ENCODE results near the gene MAP2K5. TPM values are rescaled to one million over a fixed set of nuclear protein-coding genes. Genes with fewer than 3 reads are reported as not detected.

The MAP2K5 gene
- total RNA-seq, 2 experiments from 2014 or later = 22.2 to 27.9 TPM

DNA sequence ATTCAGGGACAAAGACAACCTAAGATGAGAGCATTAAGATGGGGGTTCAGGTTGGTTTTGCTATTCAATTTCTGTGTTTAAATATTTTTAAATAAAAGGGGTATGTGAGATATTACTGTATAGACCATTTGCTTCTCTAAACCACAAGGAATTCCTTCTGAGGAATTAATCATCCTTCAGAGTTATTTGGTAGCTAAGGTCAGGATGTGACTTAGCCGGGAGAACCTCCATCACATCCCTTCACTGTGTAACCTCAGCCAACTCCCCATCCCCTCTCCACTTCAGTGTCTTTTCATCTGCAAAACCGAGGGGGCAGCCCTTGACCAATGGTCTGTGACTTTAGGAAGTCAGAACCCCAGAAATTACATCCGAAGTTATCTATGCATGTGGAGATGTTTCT, 234.1 kb downstream of the MAP2K5 start:
- ChIA-PET CTCF (no interaction called here), POLR2A (no interaction called here)
- Mint-ChIP-seq H3K27me3 (no peaks in the 10 kb centered on the region), H3K4me1 (ENCODE audit: low read depth) (no peaks in the 10 kb centered on the region), H3K36me3 (ENCODE audit: low read depth) (peaks cover 21% of the 10 kb centered on the region), H3K4me3 (no peak overlapping the region), H3K9me3 (no peaks in the 10 kb centered on the region), H3K27ac (no peak overlapping the region)
- intact Hi-C loops (cut with DNase I, micrococcal nuclease) = no loop called here
- H3K36me3 ChIP-seq (ENCODE audit: insufficient read depth, low read length) = no peaks in the 10 kb centered on the region
- H3K27me3 ChIP-seq (ENCODE audit: control insufficient read depth in 1 of 2, insufficient read depth in 2 of 2, low read length in 2 of 2) = no peaks in the 10 kb centered on the region
- no peak overlapping the region for H3K27ac ChIP-seq (ENCODE audit: low read depth in 1 of 2, low read length in 2 of 2)
- no peaks in the 10 kb centered on the region for H3K9me3 ChIP-seq (ENCODE audit: control insufficient read depth in 1 of 2, insufficient read depth in 1 of 2, low read length in 2 of 2)
- no peak overlapping the region for H3K4me3 ChIP-seq (ENCODE audit: low read length)
- no peaks in the 10 kb centered on the region for H3K4me1 ChIP-seq (ENCODE audit: insufficient read depth, low read length)
- DNase-seq (no peak), ATAC-seq (ENCODE audit: poor library complexity) (no peak)
- TF ChIP-seq, protein P1, sequence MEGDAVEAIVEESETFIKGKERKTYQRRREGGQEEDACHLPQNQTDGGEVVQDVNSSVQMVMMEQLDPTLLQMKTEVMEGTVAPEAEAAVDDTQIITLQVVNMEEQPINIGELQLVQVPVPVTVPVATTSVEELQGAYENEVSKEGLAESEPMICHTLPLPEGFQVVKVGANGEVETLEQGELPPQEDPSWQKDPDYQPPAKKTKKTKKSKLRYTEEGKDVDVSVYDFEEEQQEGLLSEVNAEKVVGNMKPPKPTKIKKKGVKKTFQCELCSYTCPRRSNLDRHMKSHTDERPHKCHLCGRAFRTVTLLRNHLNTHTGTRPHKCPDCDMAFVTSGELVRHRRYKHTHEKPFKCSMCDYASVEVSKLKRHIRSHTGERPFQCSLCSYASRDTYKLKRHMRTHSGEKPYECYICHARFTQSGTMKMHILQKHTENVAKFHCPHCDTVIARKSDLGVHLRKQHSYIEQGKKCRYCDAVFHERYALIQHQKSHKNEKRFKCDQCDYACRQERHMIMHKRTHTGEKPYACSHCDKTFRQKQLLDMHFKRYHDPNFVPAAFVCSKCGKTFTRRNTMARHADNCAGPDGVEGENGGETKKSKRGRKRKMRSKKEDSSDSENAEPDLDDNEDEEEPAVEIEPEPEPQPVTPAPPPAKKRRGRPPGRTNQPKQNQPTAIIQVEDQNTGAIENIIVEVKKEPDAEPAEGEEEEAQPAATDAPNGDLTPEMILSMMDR (IDR thresholded peaks at IDR 0.05) = no peak

DNA sequence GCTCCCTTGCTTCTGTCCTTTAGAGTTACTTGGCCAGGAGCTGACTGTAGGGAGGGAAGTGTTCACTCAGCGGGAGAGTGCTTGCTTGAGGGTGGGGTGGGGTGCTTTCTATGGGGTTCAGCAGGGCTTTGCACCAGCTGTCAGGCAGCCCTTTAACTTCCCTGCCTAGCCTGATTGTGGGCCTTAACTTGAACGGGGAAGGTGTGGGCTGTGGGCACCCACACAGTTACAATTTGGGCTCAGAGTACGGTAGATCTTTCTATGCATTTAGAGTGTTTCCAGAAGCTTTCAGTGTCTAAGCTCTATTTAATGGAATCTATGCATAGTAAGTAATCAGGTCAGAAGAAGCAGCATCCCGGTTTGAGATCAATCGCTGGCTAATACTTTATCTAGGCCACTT, 234.6 kb downstream of the MAP2K5 start:
- CTCF ChIA-PET = no interaction called here
- H3K27ac Mint-ChIP-seq = no peak overlapping the region

DNA sequence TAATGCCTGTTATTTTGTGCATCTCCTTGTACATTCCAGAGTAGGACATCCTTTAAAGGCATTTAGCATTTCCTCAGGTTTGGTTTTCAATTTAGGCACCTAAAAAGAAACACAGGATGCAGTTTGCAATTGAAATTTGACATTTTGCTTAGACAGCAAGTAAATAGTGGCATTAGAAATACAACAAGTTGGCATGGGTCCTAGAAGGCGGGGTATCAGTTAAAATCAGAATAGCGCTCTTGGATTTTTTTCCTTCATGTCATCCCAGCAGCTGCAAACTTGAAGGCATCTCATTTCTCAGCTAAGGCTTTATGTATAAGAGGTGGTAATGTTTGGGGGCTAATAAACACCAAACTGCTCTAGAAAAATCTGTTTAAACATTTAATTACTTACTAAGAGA, 235.3 kb downstream of the MAP2K5 start:
- no peaks in the 10 kb centered on the region for H3K9me3 Mint-ChIP-seq
- no peak overlapping the region for H3K4me3 Mint-ChIP-seq
- no peak overlapping the region for H3K27ac ChIP-seq (ENCODE audit: low read depth in 1 of 2, low read length in 2 of 2)
- POLR2A ChIA-PET = no interaction called here
- peaks cover 8% of the 10 kb centered on the region for H3K4me1 Mint-ChIP-seq (ENCODE audit: low read depth)
- H3K4me3 ChIP-seq (ENCODE audit: low read length) = no peak overlapping the region
- CTCF ChIA-PET = no interaction called here
- ATAC-seq (ENCODE audit: poor library complexity) (no peak), DNase-seq (no peak)
- intact Hi-C loops (cut with DNase I, micrococcal nuclease) = no loop called here
- H3K27me3 ChIP-seq (ENCODE audit: control insufficient read depth in 1 of 2, insufficient read depth in 2 of 2, low read length in 2 of 2) = no peaks in the 10 kb centered on the region
- H3K9me3 ChIP-seq (ENCODE audit: control insufficient read depth in 1 of 2, insufficient read depth in 1 of 2, low read length in 2 of 2) = no peaks in the 10 kb centered on the region
- H3K27ac Mint-ChIP-seq = no peak overlapping the region
- H3K27me3 Mint-ChIP-seq = no peaks in the 10 kb centered on the region
- TF ChIP-seq, protein P1 (IDR thresholded peaks at IDR 0.05) = no peak
- no peaks in the 10 kb centered on the region for H3K36me3 ChIP-seq (ENCODE audit: insufficient read depth, low read length)
- H3K4me1 ChIP-seq (ENCODE audit: insufficient read depth, low read length) = peaks cover 3% of the 10 kb centered on the region
- peaks cover 21% of the 10 kb centered on the region for H3K36me3 Mint-ChIP-seq (ENCODE audit: low read depth)

More for the DNA sequence above, 234.6 kb downstream of the MAP2K5 start:
- H3K27ac ChIP-seq (ENCODE audit: low read depth in 1 of 2, low read length in 2 of 2) = no peak overlapping the region
- H3K27me3 Mint-ChIP-seq = no peaks in the 10 kb centered on the region
- no peaks in the 10 kb centered on the region for H3K36me3 ChIP-seq (ENCODE audit: insufficient read depth, low read length)
- H3K36me3 Mint-ChIP-seq (ENCODE audit: low read depth) = peaks cover 21% of the 10 kb centered on the region
- ATAC-seq (ENCODE audit: poor library complexity) = no peak
- H3K4me3 Mint-ChIP-seq = no peak overlapping the region
- no peaks in the 10 kb centered on the region for H3K4me1 ChIP-seq (ENCODE audit: insufficient read depth, low read length)
- H3K27me3 ChIP-seq (ENCODE audit: control insufficient read depth in 1 of 2, insufficient read depth in 2 of 2, low read length in 2 of 2) = no peaks in the 10 kb centered on the region
- intact Hi-C loops (cut with DNase I, micrococcal nuclease) = no loop called here
- TF ChIP-seq, protein P1 (IDR thresholded peaks at IDR 0.05) = no peak
- no peaks in the 10 kb centered on the region for H3K9me3 ChIP-seq (ENCODE audit: control insufficient read depth in 1 of 2, insufficient read depth in 1 of 2, low read length in 2 of 2)
- no peak overlapping the region for H3K4me3 ChIP-seq (ENCODE audit: low read length)
- POLR2A ChIA-PET = no interaction called here
- peaks cover 3% of the 10 kb centered on the region for H3K4me1 Mint-ChIP-seq (ENCODE audit: low read depth)
- H3K9me3 Mint-ChIP-seq = no peaks in the 10 kb centered on the region
- DNase-seq = no peak

All from CD4-positive, alpha-beta T cell (primary cell).